Superior temporal gyrus (tissue), 1 donor: Measurements from ENCODE around the gene NAPSA.

Experiments
- DNase-seq: peaks from one replicate; pipeline ENCODE4 v3.0.0-alpha.2; 2016; ENCODE audit errors: extremely low spot score

The NAPSA gene

GRCh38 chr19:50384685-50385535 is 19.5 kb upstream of the NAPSA start:
- no peak for DNase-seq

- peak; percentile 88 for DNase-seq
These were observed 18.6 kb upstream of the NAPSA start, which contains the start of gene POLD1 for GRCh38 chr19:50383852-50384684. Gene POLD1 (plus strand): TSS chr19:50384347. CDS start chr19:50398852, 14,505 bp downstream.

GRCh38 chr19:50383001-50383851 is 17.8 kb upstream of the NAPSA start:
- DNase-seq, result no peak

- no peak for DNase-seq
These were observed 16.7 kb upstream of the NAPSA start for GRCh38 chr19:50381881-50382729.

- DNase-seq, result no peak
These were observed 15.3 kb upstream of the NAPSA start for GRCh38 chr19:50380751-50381151.

- DNase-seq, result no peak
These were observed 14.7 kb upstream of the NAPSA start for GRCh38 chr19:50380137-50380536.

- DNase-seq, result no peak
These were observed 14.2 kb upstream of the NAPSA start for GRCh38 chr19:50379602-50380001.

- DNase-seq, result no peak
These were observed 13.4 kb upstream of the NAPSA start for GRCh38 chr19:50378863-50379236.

GRCh38 chr19:50378169-50378862 is 12.9 kb upstream of the NAPSA start:
- no peak for DNase-seq

GRCh38 chr19:50377517-50377916 is 12.1 kb upstream of the NAPSA start:
- DNase-seq, result no peak

GRCh38 chr19:50377051-50377461 is 11.6 kb upstream of the NAPSA start:
- DNase-seq, result no peak

- DNase-seq, result peak; percentile 99
These were observed 11.0 kb upstream of the NAPSA start, which contains the start of gene NR1H2 for GRCh38 chr19:50376166-50377050. Gene NR1H2 (plus strand): TSS chr19:50376457. CDS start chr19:50377606, 1,149 bp downstream.

GRCh38 chr19:50371914-50372475 is 6.6 kb upstream of the NAPSA start:
- DNase-seq, result no peak

- DNase-seq, result peak; percentile 96
These were observed 3.5 kb upstream of the NAPSA start for GRCh38 chr19:50368649-50369570.

GRCh38 chr19:50362656-50363424 is 2.6 kb downstream of the NAPSA start:
- no peak for DNase-seq

GRCh38 chr19:50362030-50362412 is 3.4 kb downstream of the NAPSA start:
- no peak for DNase-seq
